Colonic mucosa (tissue), 4 donors: Measurements from ENCODE around the gene IL20. TPM values are rescaled to one million over a fixed set of nuclear protein-coding genes. Genes with fewer than 3 reads are reported as not detected.
"Not testable (repeated sequence)": the region's sequence is repeated elsewhere in the genome, so short reads cannot be mapped to it uniquely, and the experiment has no call there.

Experiments
- DNase-seq: peaks from one replicate; pipeline ENCODE4 v3.0.0-alpha.2; 2020
- H3K27ac ChIP-seq: fragments of 200-600 bp; one replicate; pipeline ENCODE4 v1.8.0; 2021
- H3K27me3 ChIP-seq: fragments of 200-600 bp; one replicate; pipeline ENCODE4 v1.8.0; 2021
- H3K36me3 ChIP-seq: fragments of 200-600 bp; one replicate; pipeline ENCODE4 v1.8.0; 2021
- H3K4me1 ChIP-seq: fragments of 200-600 bp; one replicate; pipeline ENCODE4 v1.8.0; 2021; ENCODE audit warnings: mild to moderate bottlenecking
- H3K4me3 ChIP-seq: fragments of 200-600 bp; one replicate; pipeline ENCODE4 v1.8.0; 2021
- H3K9ac ChIP-seq, 2 donors: one replicate each; pipeline ENCODE4 v1.7.0; 2013; ENCODE audit warnings: control low read depth in 2 of 2, low read depth in 2 of 2, low read length in 2 of 2
- H3K9me3 ChIP-seq: fragments of 200-600 bp; one replicate; pipeline ENCODE4 v1.8.0; 2021
- CTCF ChIP-seq: fragments of 200-600 bp; IDR thresholded peaks from one replicate; pipeline ENCODE4 v1.8.0; 2022; ENCODE audit warnings: antibody characterized with exemption, mild to moderate bottlenecking
- intact Hi-C: fragments of 100-400 bp; cut with DNase I; formaldehyde crosslinking; loops from one replicate; pipeline ENCODE4 v1.14.1; 2022
- total RNA-seq, 2 donors: library from RNA; stranded (reverse); fragmentation: NEBNext Ultra II Directional in 1 of 2; extraction: Animal tissue kit (Norgen Biotek cat#: 25700) in 1 of 2; gene quantifications; one replicate each; pipeline ENCODE4 v1.2.1, GENCODE V29; 2021
- donor health status: healthy.
- donor health status: DM: no; HTN: no; CAD: no.
- donor health status: DM: no; HTN: no; CAD: no.

IL20 gene
- total RNA-seq, 2 donors from 2014 or later = not detected

- no peak overlapping the region for H3K4me3 ChIP-seq
- DNase-seq = no peak
- no peaks in the 10 kb centered on the region for H3K4me1 ChIP-seq
- no peaks in the 10 kb centered on the region for H3K27me3 ChIP-seq
- H3K9ac ChIP-seq = no peak overlapping the region
- no peaks in the 10 kb centered on the region for H3K9me3 ChIP-seq
- H3K36me3 ChIP-seq = no peaks in the 10 kb centered on the region
- intact Hi-C loops = no loop called here
- TF ChIP-seq CTCF = no peak
- H3K27ac ChIP-seq = no peak overlapping the region
These were observed 18.0 kb upstream of the IL20 start for GRCh38 chr1:206847337-206847834.

- TF ChIP-seq CTCF = no peak
- intact Hi-C loops = no loop called here
- Histone ChIP-seq H3K36me3 (no peaks in the 10 kb centered on the region), H3K9ac (no peak overlapping the region), H3K4me3 (no peak overlapping the region), H3K27ac (no peak overlapping the region), H3K4me1 (no peaks in the 10 kb centered on the region), H3K9me3 (no peaks in the 10 kb centered on the region), H3K27me3 (no peaks in the 10 kb centered on the region)
- DNase-seq = no peak
These were observed 17.5 kb upstream of the IL20 start for GRCh38 chr1:206847946-206848345.

- Histone ChIP-seq H3K4me3 (no peak overlapping the region), H3K9me3 (no peaks in the 10 kb centered on the region), H3K27me3 (no peaks in the 10 kb centered on the region), H3K36me3 (no peaks in the 10 kb centered on the region), H3K27ac (no peak overlapping the region), H3K9ac (no peak overlapping the region), H3K4me1 (no peaks in the 10 kb centered on the region)
- intact Hi-C loops = no loop called here
- TF ChIP-seq CTCF = no peak
- no peak for DNase-seq
These were observed 15.0 kb upstream of the IL20 start for GRCh38 chr1:206850401-206850800.

- H3K4me3 ChIP-seq = no peak overlapping the region
- no peak for TF ChIP-seq CTCF
- DNase-seq = no peak
- intact Hi-C loops = no loop called here
- H3K27ac ChIP-seq = no peak overlapping the region
- no peaks in the 10 kb centered on the region for H3K9me3 ChIP-seq
- H3K27me3 ChIP-seq = no peaks in the 10 kb centered on the region
- no peaks in the 10 kb centered on the region for H3K4me1 ChIP-seq
- no peaks in the 10 kb centered on the region for H3K36me3 ChIP-seq
- H3K9ac ChIP-seq = no peak overlapping the region
These were observed 13.9 kb upstream of the IL20 start for GRCh38 chr1:206851341-206852010.

GRCh38 chr1:206852662-206853061 is 12.8 kb upstream of the IL20 start:
- intact Hi-C loops = not testable (repeated sequence)

GRCh38 chr1:206853696-206854095 is 11.7 kb upstream of the IL20 start:
- H3K27ac ChIP-seq, intact Hi-C loops, DNase-seq: not testable (repeated sequence)

More at GRCh38 chr1:206852662-206853061, 12.8 kb upstream of the IL20 start:
- not testable (repeated sequence) for DNase-seq, H3K9me3 ChIP-seq, H3K27ac ChIP-seq, H3K27me3 ChIP-seq, H3K4me1 ChIP-seq, H3K4me3 ChIP-seq, H3K9ac ChIP-seq, H3K36me3 ChIP-seq

More at GRCh38 chr1:206853696-206854095, 11.7 kb upstream of the IL20 start:
- not testable (repeated sequence) for H3K27me3 ChIP-seq, H3K9me3 ChIP-seq, H3K4me1 ChIP-seq, H3K9ac ChIP-seq, H3K36me3 ChIP-seq, H3K4me3 ChIP-seq
